GM18499 (cell line): ENCODE results near the gene PRKD1.
"Not testable (repeated sequence)": the region's sequence is repeated elsewhere in the genome, so short reads cannot be mapped to it uniquely, and the experiment has no call there.

ENCODE experiments used
- ATAC-seq: cut with Tn5 transposase; IDR thresholded peaks from one replicate; pipeline ENCODE4 v1.9.1; 2021; ENCODE audit warnings: moderate number of reproducible peaks; ENCODE audit not compliant: insufficient read depth, unreplicated experiment

The PRKD1 gene

DNA sequence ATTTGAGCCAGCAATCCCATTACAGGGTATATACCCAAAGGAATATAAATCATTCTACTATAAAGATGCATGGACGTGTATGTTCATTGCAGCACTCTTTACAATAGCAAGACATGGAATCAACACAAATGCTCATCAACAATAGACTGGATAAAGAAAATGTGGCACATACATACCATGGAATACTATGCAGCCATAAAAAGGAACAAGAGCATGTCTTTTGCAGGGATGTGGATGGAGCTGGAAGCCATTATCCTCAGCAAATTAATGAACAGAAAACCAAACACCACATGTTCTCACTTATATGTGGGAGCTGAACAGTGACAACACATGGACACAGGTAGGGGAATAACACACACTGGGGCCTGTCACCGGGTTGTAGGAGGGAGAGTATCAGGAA is 238.1 kb downstream of the PRKD1 start:
- ATAC-seq, result not testable (repeated sequence)

GRCh38 chr14:29687866-29688265 is 239.8 kb downstream of the PRKD1 start:
- ATAC-seq, result no peak

GRCh38 chr14:29687071-29687765 is 240.4 kb downstream of the PRKD1 start:
- ATAC-seq, result no peak

- ATAC-seq, result no peak
Observed at GRCh38 chr14:29684926-29685325, 242.7 kb downstream of the PRKD1 start.

- ATAC-seq, result no peak
Observed at GRCh38 chr14:29682789-29683188, 244.9 kb downstream of the PRKD1 start.

DNA sequence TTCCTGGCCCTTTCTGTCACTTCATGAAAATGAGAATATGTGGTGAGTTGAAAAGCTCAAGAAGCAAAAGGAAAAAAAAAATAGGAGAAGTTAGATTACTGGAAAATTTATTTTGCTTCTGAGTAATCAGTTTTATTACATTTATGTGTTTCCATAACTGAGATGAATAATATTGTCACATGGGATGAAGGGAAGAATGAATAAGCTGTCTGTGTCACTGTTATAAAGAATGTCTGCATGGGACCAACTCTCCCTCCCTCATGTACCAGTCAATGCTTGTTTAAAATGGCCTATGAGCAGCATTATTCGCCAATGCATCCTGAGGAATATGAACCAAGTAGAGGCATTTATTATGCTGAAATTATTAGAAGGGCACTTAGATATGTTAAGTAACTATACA is 246.3 kb downstream of the PRKD1 start:
- ATAC-seq, result no peak

DNA sequence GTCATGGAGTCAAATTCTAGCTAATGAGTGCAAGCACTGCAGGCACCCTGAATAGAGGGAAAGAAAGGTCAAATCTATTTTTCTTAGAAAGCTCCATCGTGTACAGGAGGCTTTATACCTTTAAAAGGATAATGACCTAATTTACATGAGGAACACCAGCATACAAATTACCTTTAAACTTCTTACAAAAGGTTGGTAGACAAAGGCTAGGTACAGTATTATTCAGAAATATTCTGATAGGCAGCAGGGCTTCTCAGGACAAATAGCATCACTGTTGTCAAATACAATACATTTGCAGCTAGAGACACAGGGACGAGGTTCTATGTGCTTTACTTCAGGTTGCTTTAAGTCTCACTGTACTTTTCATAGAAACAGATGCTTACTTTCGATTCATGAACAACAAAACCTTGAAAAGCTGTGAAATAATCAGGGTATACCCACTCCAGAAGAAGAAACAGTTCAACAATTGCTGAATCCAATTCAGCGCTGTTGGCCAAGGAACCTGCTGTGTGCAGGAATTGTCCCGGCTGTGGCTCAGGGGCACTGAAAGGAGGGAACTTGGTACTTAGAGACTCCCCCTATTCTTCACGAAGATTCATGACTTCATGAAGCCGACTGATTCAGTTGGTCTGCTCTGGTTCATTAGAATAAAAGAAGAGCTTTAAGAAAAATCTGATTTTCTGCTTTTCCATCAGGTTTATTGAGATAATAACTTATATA is 252.9 kb downstream of the PRKD1 start:
- no peak for ATAC-seq

GRCh38 chr14:29672831-29673230 is 254.8 kb downstream of the PRKD1 start:
- no peak for ATAC-seq

GRCh38 chr14:29671034-29671433 is 256.6 kb downstream of the PRKD1 start:
- no peak for ATAC-seq

GRCh38 chr14:29668201-29668600 is 259.4 kb downstream of the PRKD1 start:
- ATAC-seq, result no peak

GRCh38 chr14:29664515-29664914 is 263.1 kb downstream of the PRKD1 start:
- ATAC-seq, result no peak

- no peak for ATAC-seq
Observed at GRCh38 chr14:29663281-29663801, 264.3 kb downstream of the PRKD1 start.

DNA sequence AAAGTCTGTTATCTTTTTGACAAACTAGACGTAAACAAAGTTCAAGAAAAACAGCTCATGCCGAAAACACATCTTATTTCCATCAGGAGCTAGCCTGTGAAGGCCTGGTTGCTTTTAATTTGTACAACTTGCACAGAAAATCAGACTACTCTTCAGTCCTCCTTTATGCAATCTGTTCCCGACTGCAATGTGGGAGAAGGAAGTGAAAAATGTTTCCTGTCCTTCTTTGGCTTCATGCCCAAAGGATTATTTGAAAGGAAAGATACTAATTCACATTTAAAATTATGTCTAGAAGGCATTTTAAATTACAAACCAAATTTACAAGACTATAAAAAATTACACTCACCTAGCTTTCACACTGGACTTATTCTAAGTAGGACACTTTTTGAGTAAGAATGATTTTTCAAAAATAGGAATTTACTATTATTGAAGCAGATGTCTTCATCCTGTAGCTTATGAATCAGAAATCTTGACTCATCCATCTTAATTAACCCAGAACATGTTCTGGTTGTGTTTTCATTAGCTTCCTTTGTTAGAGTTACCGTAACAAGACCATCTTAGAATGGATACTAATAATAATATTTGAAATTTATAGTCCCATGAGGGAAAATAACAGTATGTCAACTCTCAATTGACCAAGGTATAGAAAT is 272.6 kb downstream of the PRKD1 start:
- ATAC-seq, result no peak

DNA sequence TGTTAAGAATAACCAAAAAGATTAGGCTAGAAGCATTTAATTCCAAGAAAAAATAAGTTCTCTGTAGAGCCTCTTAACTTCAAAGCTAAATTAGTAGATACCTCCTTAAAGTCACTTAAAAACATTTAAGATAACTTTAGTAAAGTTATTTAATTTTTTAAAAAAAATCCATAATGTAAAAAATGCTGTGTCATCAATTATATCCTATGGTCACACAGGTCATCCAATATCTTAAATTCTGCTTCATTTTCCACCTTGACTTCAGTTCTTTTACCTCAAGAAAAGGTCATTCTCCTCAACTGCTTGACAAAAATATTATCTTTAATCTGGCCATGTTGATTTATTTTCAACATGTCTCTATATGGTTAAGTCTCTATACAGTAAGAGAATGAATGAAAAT is 274.3 kb downstream of the PRKD1 start:
- ATAC-seq, result no peak

DNA sequence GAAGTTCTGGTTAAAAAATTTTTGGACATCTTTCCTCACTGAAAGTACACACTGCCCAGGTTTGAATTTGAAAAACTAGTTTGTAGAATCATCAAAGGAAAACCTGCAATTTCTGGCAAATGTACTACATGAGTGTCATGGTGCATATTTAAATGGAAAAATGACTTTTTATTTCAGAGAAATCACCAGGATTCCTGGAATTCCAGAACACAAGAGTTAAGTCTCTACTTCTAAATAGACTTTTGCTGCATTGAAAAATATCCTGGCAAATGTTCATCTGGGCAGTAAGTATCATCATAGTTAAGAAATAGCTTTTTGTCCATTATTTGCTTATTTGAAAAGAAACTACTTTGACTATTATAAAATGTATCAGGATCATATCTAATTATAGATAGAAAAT is 275.1 kb downstream of the PRKD1 start:
- ATAC-seq, result no peak

DNA sequence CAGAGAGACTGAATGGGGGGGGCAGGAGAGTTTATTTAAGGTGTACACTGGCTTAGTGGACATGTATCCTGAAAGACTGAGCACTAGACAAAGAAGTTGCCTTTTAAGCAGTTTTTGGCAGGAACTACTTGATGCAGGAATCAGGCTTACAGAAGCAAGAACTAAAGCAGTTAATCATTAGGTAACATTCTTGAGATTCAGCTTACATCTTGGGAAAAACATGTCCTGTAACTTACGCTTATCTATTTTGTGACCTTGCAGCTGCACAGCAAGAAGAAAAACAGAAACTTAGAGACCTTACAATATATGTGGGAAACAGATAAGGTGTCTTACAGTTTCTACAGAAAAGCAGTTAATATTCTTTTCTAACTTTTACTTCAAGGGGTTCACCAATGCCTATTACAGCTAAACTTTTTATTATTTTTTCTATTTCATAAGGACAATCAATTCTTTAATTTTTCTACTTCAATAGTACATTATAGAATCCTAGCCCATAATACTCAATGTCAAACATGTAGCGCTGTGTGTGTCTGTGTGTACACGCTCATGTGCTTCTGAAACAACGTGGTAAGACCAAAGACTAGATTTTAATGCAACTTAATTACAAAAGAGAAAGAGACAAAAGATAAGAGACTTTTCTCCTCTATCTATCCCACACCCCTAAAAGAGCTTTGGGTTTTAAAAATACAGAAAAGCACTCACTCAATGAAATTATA is 276.9 kb downstream of the PRKD1 start:
- ATAC-seq, result no peak

- ATAC-seq, result no peak
Observed at GRCh38 chr14:29649170-29649569, 278.5 kb downstream of the PRKD1 start.

DNA sequence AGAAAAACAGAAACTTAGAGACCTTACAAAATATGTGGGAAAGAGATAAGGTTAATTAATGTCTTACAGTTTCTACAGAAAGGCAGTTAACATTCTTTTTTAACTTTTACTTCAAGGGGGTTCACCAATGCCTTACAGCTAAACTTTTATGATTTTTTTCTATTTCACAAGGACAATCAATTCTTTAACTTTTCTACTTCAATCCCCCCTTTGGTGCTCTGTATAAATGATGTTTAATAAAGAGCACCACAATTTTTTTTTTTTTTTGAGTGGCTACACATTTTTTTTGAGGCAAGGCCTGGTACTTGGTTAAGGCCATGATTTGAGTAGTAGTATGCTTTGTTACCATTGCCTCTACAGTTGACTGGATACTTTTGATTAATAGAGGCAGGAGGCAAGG is 279.6 kb downstream of the PRKD1 start:
- no peak for ATAC-seq

GRCh38 chr14:29645117-29645516 is 282.5 kb downstream of the PRKD1 start:
- no peak for ATAC-seq

GRCh38 chr14:29643433-29644211 is 284.0 kb downstream of the PRKD1 start:
- no peak for ATAC-seq
